ENCODE measurements around the gene RTN4R. TPM values are rescaled to one million over a fixed set of nuclear protein-coding genes. Genes with fewer than 3 reads are reported as not detected.

The RTN4R gene
- total and polyA plus RNA-seq, 2 of the 13 experiments (the other 11 are each of a cell fraction or from before 2014, with no cell fraction given): 0.22 to 0.77 TPM

- FAIRE-seq: no peak
- Histone ChIP-seq H3K4me3 (replicated peaks in 1 of 3; ENCODE audit: insufficient read depth in 1 of 3, low read depth in 2 of 3, low read length in 3 of 3) (no peak overlapping the region), H3K4me1 (ENCODE audit: insufficient read depth, low read length) (0 out of 2 replicates have a peak, but pooled peaks cover 5% of the 10 kb centered on the region), H3K36me3 (replicated peaks in 1 of 2; ENCODE audit: control insufficient read depth in 1 of 2, insufficient read depth in 2 of 2, low read length in 2 of 2) (no peaks in the 10 kb centered on the region), H3K9me3 (ENCODE audit: low read length) (no peaks in the 10 kb centered on the region), H3K27ac (ENCODE audit: extremely low read length, insufficient read depth, low read length) (no peak overlapping the region), H3K27me3 (ENCODE audit: control insufficient read depth in 1 of 2, insufficient read depth in 2 of 2, low read length in 2 of 2) (peaks cover 31 to 91% of the 10 kb centered on the region in 2 experiments), H2AFZ (ENCODE audit: low read length) (no peak overlapping the region), H3K79me2 (ENCODE audit: insufficient read depth, low read length) (no peaks in the 10 kb centered on the region), H3K4me2 (ENCODE audit: low read depth, low read length) (no peak overlapping the region), H4K20me1 (ENCODE audit: insufficient read depth, low read length) (no peaks in the 10 kb centered on the region), H3K9ac (ENCODE audit: insufficient read depth, low read depth, low read length) (no peak overlapping the region)
- CTCF ChIA-PET (ENCODE audit: low intra/inter-chr PET ratio, low total read pairs): no interaction called here
- WGBS (ENCODE audit: low lambda C conversion rate): 10% methylated on average over 10 of the region's 24 CpGs
- in situ Hi-C loops (cut with HindIII; ENCODE audit: extremely low pct_ligation_motif_present, low pct_unique_long_range_greater_than_20kb) (loop anchor here (10.0 kb wide), 1 partner anchor 81 kb away; the partner anchor contains the start of gene CCDC188), intact Hi-C loops (cut with micrococcal nuclease; ENCODE audit: unreplicated experiment) (no loop called here)
- BruUV-seq (replicated peaks): no TSS peak
- ATAC-seq: no peak
- DNase-seq (ENCODE audit: low spot score): no peak
- POLR2A ChIA-PET: no interaction called here
- TF ChIP-seq KMT2A (CRISPR knock-in tag; IDR thresholded peaks at IDR 0.05) (no peak), SIN3A (IDR thresholded peaks at IDR 0.05; ENCODE audit: borderline replicate concordance, low read depth, low read length) (no peak), MYNN (CRISPR knock-in tag; IDR thresholded peaks at IDR 0.05; ENCODE audit: low read depth) (no peak), PATZ1 (CRISPR knock-in tag; IDR thresholded peaks at IDR 0.05) (no peak), ZSCAN29 (CRISPR knock-in tag; conservative IDR thresholded peaks at IDR 0.05) (no peak), FOXA1 (IDR thresholded peaks at IDR 0.05) (no peak), FOXA1 (CRISPR knock-in tag; IDR thresholded peaks at IDR 0.05) (no peak), NFYB (CRISPR knock-in tag; IDR thresholded peaks at IDR 0.05) (no peak), SALL1 (CRISPR knock-in tag; IDR thresholded peaks at IDR 0.05) (no peak), MIER3 (CRISPR knock-in tag; IDR thresholded peaks at IDR 0.05; ENCODE audit: borderline replicate concordance) (no peak), RCOR2 (CRISPR knock-in tag; IDR thresholded peaks at IDR 0.05) (no peak), TCF7L2 (IDR thresholded peaks at IDR 0.05; ENCODE audit: low read depth, low read length) (no peak), ZNF724P (CRISPR knock-in tag; IDR thresholded peaks at IDR 0.05; ENCODE audit: borderline replicate concordance) (no peak), ZNF614 (CRISPR knock-in tag; IDR thresholded peaks at IDR 0.05; ENCODE audit: borderline replicate concordance) (no peak), HNRNPH1 (optimal IDR thresholded peaks at IDR 0.05; ENCODE audit: low read depth, low read length) (no peak), ZBTB34 (CRISPR knock-in tag; IDR thresholded peaks at IDR 0.05) (no peak), NFKB2 (CRISPR knock-in tag; IDR thresholded peaks at IDR 0.05; ENCODE audit: borderline replicate concordance) (no peak), ZNF703 (CRISPR knock-in tag; IDR thresholded peaks at IDR 0.05; ENCODE audit: borderline replicate concordance) (no peak)
- TF ChIP-seq, protein P1, sequence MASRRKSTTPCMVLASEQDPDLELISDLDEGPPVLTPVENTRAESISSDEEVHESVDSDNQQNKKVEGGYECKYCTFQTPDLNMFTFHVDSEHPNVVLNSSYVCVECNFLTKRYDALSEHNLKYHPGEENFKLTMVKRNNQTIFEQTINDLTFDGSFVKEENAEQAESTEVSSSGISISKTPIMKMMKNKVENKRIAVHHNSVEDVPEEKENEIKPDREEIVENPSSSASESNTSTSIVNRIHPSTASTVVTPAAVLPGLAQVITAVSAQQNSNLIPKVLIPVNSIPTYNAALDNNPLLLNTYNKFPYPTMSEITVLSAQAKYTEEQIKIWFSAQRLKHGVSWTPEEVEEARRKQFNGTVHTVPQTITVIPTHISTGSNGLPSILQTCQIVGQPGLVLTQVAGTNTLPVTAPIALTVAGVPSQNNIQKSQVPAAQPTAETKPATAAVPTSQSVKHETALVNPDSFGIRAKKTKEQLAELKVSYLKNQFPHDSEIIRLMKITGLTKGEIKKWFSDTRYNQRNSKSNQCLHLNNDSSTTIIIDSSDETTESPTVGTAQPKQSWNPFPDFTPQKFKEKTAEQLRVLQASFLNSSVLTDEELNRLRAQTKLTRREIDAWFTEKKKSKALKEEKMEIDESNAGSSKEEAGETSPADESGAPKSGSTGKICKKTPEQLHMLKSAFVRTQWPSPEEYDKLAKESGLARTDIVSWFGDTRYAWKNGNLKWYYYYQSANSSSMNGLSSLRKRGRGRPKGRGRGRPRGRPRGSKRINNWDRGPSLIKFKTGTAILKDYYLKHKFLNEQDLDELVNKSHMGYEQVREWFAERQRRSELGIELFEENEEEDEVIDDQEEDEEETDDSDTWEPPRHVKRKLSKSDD (CRISPR knock-in tag; IDR thresholded peaks at IDR 0.05; ENCODE audit: low read depth): no peak
These were observed 32.6 kb downstream of the RTN4R start for GRCh38 chr22:20235389-20235991.

Data from HepG2 (cell line).